Cerebellar cortex (tissue), 1 donor: Measurements from ENCODE around the gene DDC.
A peak's percentile ranks its signal among the peaks of the same experiment; 100 is the strongest.
"Not testable (repeated sequence)": the region's sequence is repeated elsewhere in the genome, so short reads cannot be mapped to it uniquely, and the experiment has no call there.

ENCODE experiments used
- DNase-seq: peaks from one replicate; pipeline ENCODE4 v3.0.0-alpha.2; 2015; ENCODE audit warnings: low spot score

Gene DDC

GRCh38 chr7:50480797-50481196 is 84.4 kb downstream of the DDC start:
- DNase-seq, result no peak

- DNase-seq, result no peak
These were observed 85.3 kb downstream of the DDC start for GRCh38 chr7:50479743-50480517.

- no peak for DNase-seq
These were observed 87.6 kb downstream of the DDC start for GRCh38 chr7:50477640-50478039.

- no peak for DNase-seq
These were observed 88.1 kb downstream of the DDC start for GRCh38 chr7:50476953-50477625.

- DNase-seq, result no peak
These were observed 89.9 kb downstream of the DDC start for GRCh38 chr7:50475340-50475739.

- no peak for DNase-seq
These were observed 90.6 kb downstream of the DDC start for GRCh38 chr7:50474382-50475160.

GRCh38 chr7:50473531-50473930 is 91.7 kb downstream of the DDC start:
- no peak for DNase-seq

GRCh38 chr7:50472427-50472826 is 92.8 kb downstream of the DDC start:
- no peak for DNase-seq

GRCh38 chr7:50471970-50472369 is 93.2 kb downstream of the DDC start:
- no peak for DNase-seq

GRCh38 chr7:50470250-50471163 is 94.7 kb downstream of the DDC start:
- DNase-seq, result no peak

GRCh38 chr7:50469181-50469580 is 96.0 kb downstream of the DDC start:
- no peak for DNase-seq

- peak; percentile 81 for DNase-seq
These were observed 97.2 kb downstream of the DDC start for GRCh38 chr7:50467817-50468610.

GRCh38 chr7:50466815-50467585 is 98.2 kb downstream of the DDC start:
- peak; percentile 2 for DNase-seq

GRCh38 chr7:50463035-50463434 is 102.2 kb downstream of the DDC start:
- peak; percentile 18 for DNase-seq

GRCh38 chr7:50462361-50462760 is 102.8 kb downstream of the DDC start:
- no peak for DNase-seq

GRCh38 chr7:50461695-50462094 is 103.5 kb downstream of the DDC start:
- DNase-seq, result no peak

GRCh38 chr7:50459183-50459582 is 106.0 kb downstream of the DDC start:
- DNase-seq, result not testable (repeated sequence)

GRCh38 chr7:50458651-50459050 is 106.6 kb downstream of the DDC start:
- not testable (repeated sequence) for DNase-seq

GRCh38 chr7:50456371-50457123 is 108.7 kb downstream of the DDC start:
- DNase-seq, result peak; percentile 38
